ENCODE measurements around the gene TMEM132C.

DNA sequence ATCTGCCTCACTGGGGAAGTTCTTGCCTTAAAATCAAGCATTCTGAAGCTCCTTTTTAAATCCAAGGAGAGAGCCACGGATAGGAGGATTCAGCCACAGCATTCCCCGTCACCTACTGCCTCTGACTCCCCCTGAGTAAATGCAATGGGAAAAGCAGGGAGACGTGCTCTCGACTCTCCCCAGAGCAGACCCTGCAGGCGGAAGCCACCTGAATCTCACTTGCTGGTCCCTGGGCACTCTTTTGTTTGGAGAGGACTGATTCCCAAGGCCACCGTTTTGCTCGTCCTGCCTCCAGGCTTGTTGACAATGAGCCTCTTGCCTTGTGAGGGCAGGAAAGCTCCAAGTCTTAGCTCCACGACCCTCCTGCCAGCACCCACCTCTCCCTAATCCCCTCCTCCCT lies 352.3 kb downstream of the TMEM132C start:
- TF ChIP-seq EP300 (IDR thresholded peaks at IDR 0.05) (no peak), CTCF (IDR thresholded peaks at IDR 0.05) (no peak)

Measured in sigmoid colon (tissue), 4 donors.